Activated CD4-positive, alpha-beta T cell treated with anti-CD3 and anti-CD28 coated beads for 24 hours (primary cell): ENCODE measurements around the gene HIPK2.
A peak's percentile ranks its signal among the peaks of the same experiment; 100 is the strongest.

Experiments
- DNase-seq, 2 donors: peaks; one replicate each; pipeline ENCODE4 v3.0.0-alpha.2; 2020; ENCODE audit warnings: low read depth in 2 of 2

The HIPK2 gene

DNA sequence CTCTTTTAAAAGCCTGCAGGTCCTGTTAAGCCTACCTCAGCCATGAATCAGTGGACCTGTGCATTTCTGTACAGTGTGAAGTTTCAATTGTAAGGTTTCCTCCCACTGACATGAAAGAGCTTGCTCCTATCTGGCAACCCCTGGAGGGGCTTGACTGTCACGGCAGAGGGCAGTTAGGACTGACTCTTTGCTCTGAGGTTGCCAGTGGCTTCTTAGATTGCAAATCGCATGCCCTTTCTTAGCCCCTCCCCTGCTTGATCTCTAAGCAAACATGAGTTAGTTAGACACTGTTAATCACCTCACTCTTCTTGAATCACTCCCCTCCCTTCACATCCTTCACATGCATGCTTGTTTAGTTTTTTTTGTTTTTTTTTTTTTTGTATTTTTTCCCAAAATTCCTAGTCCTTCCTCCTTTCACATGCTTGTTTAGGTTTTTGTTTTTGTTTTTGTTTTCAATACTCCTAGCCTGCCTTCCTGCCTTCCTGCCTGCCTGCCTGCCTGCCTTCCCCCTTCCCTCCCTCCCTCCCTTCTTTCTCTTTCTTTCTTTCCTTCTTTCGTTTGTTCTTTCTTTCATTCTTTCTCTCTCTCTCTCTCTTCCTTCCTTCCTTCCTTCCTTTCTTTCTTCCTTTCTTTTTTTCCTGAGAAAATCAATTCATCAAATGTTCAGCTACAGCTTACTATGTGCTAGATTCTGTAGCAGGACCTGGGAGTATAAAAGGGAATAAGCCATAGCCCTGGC, 6.0 kb upstream of the HIPK2 start:
- no peak for DNase-seq

- DNase-seq: no peak
Measured at GRCh38 chr7:139782932-139783331, 5.1 kb upstream of the HIPK2 start.

GRCh38 chr7:139777133-139777891, 486 bp downstream of the HIPK2 start:
- DNase-seq: peak in 1 of 2 donors; percentile 18

GRCh38 chr7:139776486-139777132, 1.2 kb downstream of the HIPK2 start:
- no peak for DNase-seq

DNA sequence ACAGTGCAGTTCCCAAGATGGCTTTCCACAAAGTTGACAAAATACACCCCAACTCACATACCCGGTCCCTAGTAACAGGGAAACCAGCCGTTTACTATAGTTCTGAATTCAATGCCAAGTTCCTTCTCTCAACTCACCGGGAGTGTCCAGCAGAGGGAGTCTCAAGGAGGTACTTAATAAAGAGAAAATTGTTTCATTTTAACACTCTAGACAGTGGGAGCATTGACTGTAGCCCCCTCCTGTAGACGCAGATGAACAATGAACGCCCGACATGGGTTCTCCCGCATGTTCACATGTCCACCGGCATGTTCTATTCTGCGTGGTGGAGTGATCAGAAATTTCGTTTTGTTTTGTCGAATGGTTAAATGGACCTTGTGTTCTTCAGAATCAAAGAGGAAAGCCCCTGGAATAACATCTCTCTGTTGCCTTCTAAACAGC, 1.9 kb downstream of the HIPK2 start:
- DNase-seq: peak; percentile 37 to 40

GRCh38 chr7:139774376-139774775, 3.4 kb downstream of the HIPK2 start:
- no peak for DNase-seq

DNA sequence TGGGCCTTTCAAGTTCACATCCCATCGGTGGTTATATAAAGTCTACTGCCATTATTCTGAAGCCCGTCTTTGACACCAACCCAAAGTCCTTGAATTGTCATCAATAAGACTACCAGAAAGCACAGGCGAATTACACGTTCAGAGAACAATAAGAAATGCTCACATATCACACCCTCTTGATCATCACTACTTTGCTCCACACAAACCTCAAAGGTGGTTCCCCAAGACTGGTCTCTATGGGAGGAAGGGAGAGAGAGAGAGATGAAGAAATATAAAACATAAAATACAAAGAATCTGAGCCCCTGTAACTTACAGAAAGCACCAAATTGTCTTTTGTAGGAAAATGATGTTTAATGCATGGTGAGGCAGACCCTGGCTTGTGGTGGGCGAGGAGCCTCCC, 4.4 kb downstream of the HIPK2 start:
- DNase-seq: no peak

GRCh38 chr7:139772873-139773272, 4.9 kb downstream of the HIPK2 start:
- DNase-seq: no peak

DNA sequence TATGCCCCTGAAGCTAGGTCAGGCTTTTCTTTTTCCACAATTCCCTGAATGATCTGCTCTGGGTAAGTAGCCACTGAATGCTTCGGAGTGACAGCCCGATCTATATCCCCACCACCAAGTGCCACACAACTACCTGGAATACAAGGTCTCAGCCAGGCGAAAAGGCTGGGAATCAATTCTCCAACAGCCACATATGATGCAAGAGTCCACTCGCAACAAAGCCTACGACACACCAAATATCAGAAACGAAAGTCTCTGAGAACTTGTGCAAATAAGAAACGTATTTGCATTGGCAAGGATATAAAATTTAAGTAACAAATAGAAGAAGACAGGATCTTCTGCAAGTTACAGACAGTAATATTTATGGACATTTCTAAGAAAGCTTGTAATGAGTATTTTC, 5.7 kb downstream of the HIPK2 start:
- no peak for DNase-seq

DNA sequence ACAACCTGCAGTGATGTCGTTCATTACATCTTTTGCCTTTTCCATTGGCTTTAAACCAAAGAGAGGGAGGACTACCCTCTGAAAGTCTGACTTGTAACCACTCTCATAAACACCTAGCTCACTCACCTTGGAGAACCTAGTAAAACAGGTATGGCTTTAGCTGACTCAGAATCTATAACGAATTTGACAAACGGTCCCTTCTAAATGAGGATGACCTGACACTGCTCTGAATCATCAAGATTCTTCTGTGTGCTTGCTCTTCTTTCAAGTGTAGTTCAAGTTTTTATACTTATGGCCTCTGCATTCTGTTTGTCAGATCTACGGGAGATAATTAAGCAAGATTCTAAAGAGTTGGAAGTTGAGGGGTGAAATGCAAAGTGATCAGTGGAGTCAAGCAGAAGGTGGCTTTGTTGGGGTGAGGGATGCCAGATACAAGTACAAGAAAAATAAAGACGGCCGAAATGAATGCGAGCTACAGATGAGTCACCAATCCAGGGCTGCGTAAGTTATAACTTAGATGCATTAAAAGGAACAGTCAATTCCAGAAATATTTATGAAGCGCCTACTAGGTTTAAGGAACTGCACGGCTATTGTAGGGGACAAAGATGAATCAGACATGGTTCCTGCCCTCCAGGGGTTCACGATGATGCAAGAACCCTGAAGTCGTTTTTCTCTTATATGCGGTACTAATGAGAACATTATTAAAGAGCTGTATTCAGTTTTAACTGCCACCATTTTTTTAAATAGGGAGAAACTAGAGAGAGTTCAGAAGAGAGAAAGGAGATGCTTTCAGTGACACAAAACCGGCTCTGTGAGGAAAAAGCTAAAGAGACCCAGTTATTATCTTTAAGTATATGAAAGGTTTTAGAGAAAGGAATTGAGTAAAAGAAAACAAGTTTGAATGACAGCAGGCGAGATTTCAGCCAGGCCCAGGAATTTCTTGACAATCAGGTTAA, 6.5 kb downstream of the HIPK2 start:
- DNase-seq: no peak

GRCh38 chr7:139769761-139770160, 8.0 kb downstream of the HIPK2 start:
- DNase-seq: no peak

GRCh38 chr7:139769066-139769465, 8.7 kb downstream of the HIPK2 start:
- DNase-seq: no peak

- DNase-seq: no peak
Measured at GRCh38 chr7:139768249-139768824, 9.5 kb downstream of the HIPK2 start.

- no peak for DNase-seq
Measured at GRCh38 chr7:139767561-139767982, 10.2 kb downstream of the HIPK2 start.

DNA sequence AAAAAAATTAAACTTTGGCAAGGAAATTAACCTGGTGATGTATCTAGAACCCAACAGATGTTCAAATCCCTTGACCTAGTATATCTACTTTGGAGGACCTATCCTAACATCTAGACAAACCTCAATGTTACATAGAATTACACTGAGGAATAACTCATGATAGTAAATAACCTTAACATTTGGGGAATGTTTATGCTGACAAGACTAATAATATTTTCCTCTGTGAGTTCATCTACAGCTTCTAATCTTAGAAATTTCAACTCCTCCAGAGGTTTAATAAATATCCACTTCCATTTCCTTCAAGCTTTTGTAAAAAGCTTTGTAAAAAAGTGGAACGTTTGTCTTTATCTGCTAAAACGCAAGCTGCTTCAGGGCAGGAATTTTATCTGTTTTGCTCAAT, 12.7 kb downstream of the HIPK2 start:
- DNase-seq: no peak

DNA sequence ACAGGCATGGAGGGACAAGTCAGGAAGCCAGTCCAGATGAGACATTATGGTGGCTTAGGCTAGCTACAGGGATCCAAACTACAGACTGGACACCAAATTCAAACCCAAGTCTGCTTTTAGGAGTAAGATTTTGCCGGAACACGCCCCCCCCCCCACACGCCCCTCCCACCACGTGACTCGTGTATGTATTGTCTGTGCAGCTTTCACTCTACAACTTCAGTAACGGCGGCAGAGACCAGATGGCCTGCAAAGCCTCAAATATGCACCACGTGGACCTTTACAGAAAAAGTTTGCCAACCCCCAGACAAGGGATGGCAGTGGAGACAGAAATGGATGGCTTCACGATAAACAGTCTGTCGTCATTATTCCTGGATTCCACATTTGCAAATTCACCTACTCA, 14.5 kb downstream of the HIPK2 start:
- DNase-seq: no peak

DNA sequence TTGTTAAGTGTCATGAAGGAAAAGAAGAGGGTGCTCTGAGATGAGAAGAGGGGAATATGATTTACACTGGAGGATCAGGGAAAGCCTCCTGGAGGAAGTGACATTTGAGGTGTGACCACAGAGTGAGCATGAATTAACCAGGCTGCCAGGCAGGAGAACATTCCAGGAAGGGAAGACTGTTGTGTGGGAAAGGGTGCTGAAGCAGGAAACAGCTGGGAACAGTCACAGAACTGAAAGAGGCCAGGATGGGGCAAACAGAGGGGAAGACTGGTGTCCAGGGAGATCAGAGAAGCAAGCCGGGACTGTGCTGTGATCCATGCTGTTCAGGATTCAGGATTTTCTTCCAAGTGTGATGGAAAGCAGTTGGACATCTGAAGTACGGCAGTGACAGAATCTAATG, 14.9 kb downstream of the HIPK2 start:
- no peak for DNase-seq

GRCh38 chr7:139758388-139758787, 19.4 kb downstream of the HIPK2 start:
- DNase-seq: no peak

- DNase-seq: no peak
Measured at GRCh38 chr7:139757968-139758367, 19.8 kb downstream of the HIPK2 start.

GRCh38 chr7:139753693-139754111, 24.1 kb downstream of the HIPK2 start:
- no peak for DNase-seq

GRCh38 chr7:139753081-139753692, 24.6 kb downstream of the HIPK2 start:
- DNase-seq: no peak
